ENCODE data around the gene SEC11C. TPM values are rescaled to one million over a fixed set of nuclear protein-coding genes. Genes with fewer than 3 reads are reported as not detected.
A peak's percentile ranks its signal among the peaks of the same experiment; 100 is the strongest.

Gene SEC11C
- total and polyA plus RNA-seq, 2 of the 13 experiments (the other 11 are each of a cell fraction or from before 2014, with no cell fraction given): 71.9 to 297 TPM

DNA sequence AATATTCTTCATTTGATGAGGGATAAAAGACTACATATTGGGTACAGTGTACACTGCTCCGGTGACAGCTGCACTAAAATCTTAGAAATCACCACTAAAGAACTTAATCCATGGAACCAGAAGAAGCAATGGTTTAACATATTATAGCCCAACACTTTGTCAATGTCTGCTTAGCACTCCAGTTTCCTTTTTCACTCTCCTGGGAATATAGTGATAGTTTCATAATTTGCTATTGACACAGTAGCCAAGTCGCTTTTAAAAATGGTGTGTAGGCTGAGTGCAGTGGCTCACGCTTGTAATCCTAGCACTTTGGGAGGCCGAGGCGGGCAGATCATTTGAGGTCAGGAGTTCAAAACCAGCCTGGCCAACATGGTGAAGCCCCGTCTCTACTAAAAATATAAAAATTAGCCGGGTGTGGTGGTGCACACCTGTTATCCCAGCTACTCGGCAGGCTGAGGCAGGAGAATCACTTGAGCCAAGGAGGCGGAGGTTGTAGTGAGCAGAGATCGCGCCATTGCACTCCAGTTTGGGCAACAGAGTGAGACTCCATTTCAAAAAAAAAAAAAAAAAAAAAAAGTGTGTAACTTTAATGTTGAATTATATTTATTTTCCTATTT, 3.2 kb downstream of the SEC11C start (continued):
- TF ChIP-seq, protein P1, sequence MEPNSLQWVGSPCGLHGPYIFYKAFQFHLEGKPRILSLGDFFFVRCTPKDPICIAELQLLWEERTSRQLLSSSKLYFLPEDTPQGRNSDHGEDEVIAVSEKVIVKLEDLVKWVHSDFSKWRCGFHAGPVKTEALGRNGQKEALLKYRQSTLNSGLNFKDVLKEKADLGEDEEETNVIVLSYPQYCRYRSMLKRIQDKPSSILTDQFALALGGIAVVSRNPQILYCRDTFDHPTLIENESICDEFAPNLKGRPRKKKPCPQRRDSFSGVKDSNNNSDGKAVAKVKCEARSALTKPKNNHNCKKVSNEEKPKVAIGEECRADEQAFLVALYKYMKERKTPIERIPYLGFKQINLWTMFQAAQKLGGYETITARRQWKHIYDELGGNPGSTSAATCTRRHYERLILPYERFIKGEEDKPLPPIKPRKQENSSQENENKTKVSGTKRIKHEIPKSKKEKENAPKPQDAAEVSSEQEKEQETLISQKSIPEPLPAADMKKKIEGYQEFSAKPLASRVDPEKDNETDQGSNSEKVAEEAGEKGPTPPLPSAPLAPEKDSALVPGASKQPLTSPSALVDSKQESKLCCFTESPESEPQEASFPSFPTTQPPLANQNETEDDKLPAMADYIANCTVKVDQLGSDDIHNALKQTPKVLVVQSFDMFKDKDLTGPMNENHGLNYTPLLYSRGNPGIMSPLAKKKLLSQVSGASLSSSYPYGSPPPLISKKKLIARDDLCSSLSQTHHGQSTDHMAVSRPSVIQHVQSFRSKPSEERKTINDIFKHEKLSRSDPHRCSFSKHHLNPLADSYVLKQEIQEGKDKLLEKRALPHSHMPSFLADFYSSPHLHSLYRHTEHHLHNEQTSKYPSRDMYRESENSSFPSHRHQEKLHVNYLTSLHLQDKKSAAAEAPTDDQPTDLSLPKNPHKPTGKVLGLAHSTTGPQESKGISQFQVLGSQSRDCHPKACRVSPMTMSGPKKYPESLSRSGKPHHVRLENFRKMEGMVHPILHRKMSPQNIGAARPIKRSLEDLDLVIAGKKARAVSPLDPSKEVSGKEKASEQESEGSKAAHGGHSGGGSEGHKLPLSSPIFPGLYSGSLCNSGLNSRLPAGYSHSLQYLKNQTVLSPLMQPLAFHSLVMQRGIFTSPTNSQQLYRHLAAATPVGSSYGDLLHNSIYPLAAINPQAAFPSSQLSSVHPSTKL (CRISPR knock-in tag; IDR thresholded peaks at IDR 0.05): 0 out of 2 replicates have a peak, but pooled peaks have one; percentile 15
- TF ChIP-seq GATAD2A (CRISPR knock-in tag; IDR thresholded peaks at IDR 0.05): 0 out of 2 replicates have a peak, but pooled peaks have one; percentile 18

DNA sequence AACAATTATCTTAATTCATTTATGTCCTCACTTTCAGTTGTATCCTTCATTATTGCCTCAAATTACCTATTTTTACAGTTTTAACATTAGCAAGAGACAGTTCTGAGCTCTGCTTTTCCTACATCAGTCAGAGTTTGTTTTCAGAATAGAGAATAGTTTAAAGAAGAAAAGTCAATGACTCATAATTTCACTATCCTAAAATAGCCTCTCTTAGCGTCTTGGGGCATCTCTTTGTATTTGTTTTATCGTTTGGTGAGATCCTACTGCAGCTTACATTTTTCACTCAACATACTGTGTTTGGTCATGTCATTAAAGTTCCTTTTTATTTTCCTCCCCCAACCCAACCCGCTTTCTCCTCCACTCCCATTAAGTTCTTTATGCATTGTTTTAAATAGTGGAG, 3.8 kb downstream of the SEC11C start:
- Histone ChIP-seq H3K36me3 (replicated peaks in 1 of 2; ENCODE audit: control insufficient read depth in 1 of 2, insufficient read depth in 2 of 2, low read length in 2 of 2) (peaks cover 0 to 10% of the 10 kb centered on the region in 2 experiments; a peak in 3 of 5 replicates), H3K4me3 (replicated peaks in 1 of 3; ENCODE audit: insufficient read depth in 1 of 3, low read depth in 2 of 3, low read length in 3 of 3) (peak overlapping the region in 1 of 3 experiments; percentile 12; a peak in 1 of 6 replicates), H3K79me2 (ENCODE audit: insufficient read depth, low read length) (peaks cover 72% of the 10 kb centered on the region), H3K27me3 (ENCODE audit: control insufficient read depth in 1 of 2, insufficient read depth in 2 of 2, low read length in 2 of 2) (no peaks in the 10 kb centered on the region; a peak in 1 of 5 replicates), H3K9me3 (ENCODE audit: low read length) (no peaks in the 10 kb centered on the region), H2AFZ (ENCODE audit: low read length) (no peak overlapping the region), H3K4me2 (ENCODE audit: low read depth, low read length) (peak overlapping the region; percentile 94; the same call in 1 of the 2 replicates), H3K27ac (ENCODE audit: extremely low read length, insufficient read depth, low read length) (peak overlapping the region; percentile 83), H4K20me1 (ENCODE audit: insufficient read depth, low read length) (no peaks in the 10 kb centered on the region; the same call in 1 of the 2 replicates), H3K4me1 (ENCODE audit: insufficient read depth, low read length) (peaks cover 39% of the 10 kb centered on the region), H3K9ac (ENCODE audit: insufficient read depth, low read depth, low read length) (no peak overlapping the region)
- ATAC-seq: no peak
- in situ Hi-C loops (cut with HindIII; ENCODE audit: extremely low pct_ligation_motif_present, low pct_unique_long_range_greater_than_20kb) (no loop called here), intact Hi-C loops (cut with micrococcal nuclease; ENCODE audit: unreplicated experiment) (loop anchor here (2.0 kb wide), 1 partner anchor 15 kb away; no protein-coding TSS in a partner anchor)
- ChIA-PET CTCF (ENCODE audit: low intra/inter-chr PET ratio, low total read pairs) (no interaction called here), POLR2A (no interaction called here)
- no peak for TF ChIP-seq ZNF501 (CRISPR knock-in tag; IDR thresholded peaks at IDR 0.05)
- no peak for TF ChIP-seq ZNF557 (CRISPR knock-in tag; IDR thresholded peaks at IDR 0.05)
- TF ChIP-seq ZSCAN20 (CRISPR knock-in tag; IDR thresholded peaks at IDR 0.05; ENCODE audit: borderline replicate concordance): no peak
- TF ChIP-seq THYN1 (CRISPR knock-in tag; IDR thresholded peaks at IDR 0.05; ENCODE audit: borderline replicate concordance, low read depth): no peak
- no peak for TF ChIP-seq TAF15 (IDR thresholded peaks at IDR 0.05; ENCODE audit: low read depth, low read length, poor library complexity, severe bottlenecking)
- TF ChIP-seq HOXD1 (CRISPR knock-in tag; IDR thresholded peaks at IDR 0.05): no peak
- TF ChIP-seq ERF (CRISPR knock-in tag; IDR thresholded peaks at IDR 0.05): no peak
- TF ChIP-seq ZNF737 (CRISPR knock-in tag; IDR thresholded peaks at IDR 0.05; ENCODE audit: borderline replicate concordance): no peak
- TF ChIP-seq KLF11 (CRISPR knock-in tag; IDR thresholded peaks at IDR 0.05): no peak
- TF ChIP-seq ZNF790 (CRISPR knock-in tag; IDR thresholded peaks at IDR 0.05; ENCODE audit: borderline replicate concordance): no peak
- no peak for TF ChIP-seq ZNF260 (CRISPR knock-in tag; IDR thresholded peaks at IDR 0.05; ENCODE audit: borderline replicate concordance, low read depth)
- no peak for TF ChIP-seq SIX1 (CRISPR knock-in tag; IDR thresholded peaks at IDR 0.05; ENCODE audit: borderline replicate concordance)
- TF ChIP-seq KLF6 (CRISPR knock-in tag; IDR thresholded peaks at IDR 0.05): no peak
- BruUV-seq (replicated peaks): no TSS peak
- no peak for FAIRE-seq
- 58% methylated on average over 3 of the region's 3 CpGs for WGBS (ENCODE audit: low lambda C conversion rate)
- no peak for DNase-seq (ENCODE audit: low spot score)
